HepG2 (cell line): ENCODE data around the gene PIGX. TPM values are rescaled to one million over a fixed set of nuclear protein-coding genes. Genes with fewer than 3 reads are reported as not detected.

Experiments used
- ATAC-seq: fragments of 200-7000 bp; cut with Tn5 transposase; 3 replicates; pipeline ENCODE4 v1.9.1; 2020; ENCODE audit warnings: mild to moderate bottlenecking, moderate library complexity
- BruUV-seq: library from RNA; stranded (reverse); fragments of 400-500 nt; replicated peaks from 2 replicates; lab custom pipeline; 2021; lab: Mats Ljungman, UMichigan
- CTCF ChIA-PET: fragments of 300-600 bp; formaldehyde crosslinking; extraction: SDS; loops from one replicate; lab custom pipeline; 2021; ENCODE audit warnings: low total read pairs, inconsistent platforms, low intra/inter-chr PET ratio; lab: Yijun Ruan, JAX
- POLR2A ChIA-PET: fragments of 350-600 bp; sonication (Branson Sonifier 250); formaldehyde crosslinking; loops from one replicate; lab custom pipeline; 2020; ENCODE audit warnings: antibody characterized with exemption, inconsistent platforms; lab: Yijun Ruan, JAX
- DNase-seq: peaks from one replicate; pipeline ENCODE4 v3.0.0-alpha.2; 2015; ENCODE audit warnings: low spot score
- FAIRE-seq: peaks from 3 replicates; lab custom pipeline; 2011; peaks lifted over from hg19 to GRCh38; lab: Jason Lieb, UNC
- H2AFZ ChIP-seq: one replicate; pipeline ENCODE4 v1.6.1; 2011; ENCODE audit warnings: low read length, inconsistent platforms
- H3K27ac ChIP-seq: fragments of 300-600 bp; 3 replicates; pipeline ENCODE4 v1.8.0; 2011; ENCODE audit warnings: mixed run types, mild to moderate bottlenecking, mixed read lengths, low read length, inconsistent platforms; ENCODE audit not compliant: insufficient read depth; ENCODE audit errors: extremely low read length
- H3K27me3 ChIP-seq, 2 experiments: fragments of 200-600 bp in 1 of 2; 2 replicates in 1 of 2; 3 replicates in 1 of 2; pipeline versions ENCODE4 v1.6.0 to v1.8.0; 2011; ENCODE audit warnings: low read length in 2 of 2, mild to moderate bottlenecking in 2 of 2, moderate library complexity in 2 of 2, inconsistent platforms in 1 of 2; ENCODE audit not compliant: insufficient read depth in 2 of 2, control insufficient read depth in 1 of 2
- H3K36me3 ChIP-seq, 2 experiments: fragments of 200-600 bp in 1 of 2; replicated peaks in 1 of 2; 2 replicates in 1 of 2; 3 replicates in 1 of 2; pipeline versions ENCODE4 v1.5.1 to v1.8.0; 2011; ENCODE audit warnings: low read length in 2 of 2, inconsistent platforms in 1 of 2; ENCODE audit not compliant: insufficient read depth in 2 of 2, control insufficient read depth in 1 of 2
- H3K4me1 ChIP-seq: 2 replicates; pipeline ENCODE4 v1.5.1; 2012; ENCODE audit warnings: low read length, inconsistent platforms; ENCODE audit not compliant: insufficient read depth
- H3K4me2 ChIP-seq: 2 replicates; pipeline ENCODE4 v1.6.0; 2011; ENCODE audit warnings: low read depth, low read length, inconsistent platforms
- H3K4me3 ChIP-seq, 3 experiments: fragments of 200-600 bp in 1 of 3; sonication (generic), shearing (Covaris generic) in 1 of 3; replicated peaks in 1 of 3; 2 replicates each; pipeline ENCODE4 v1.5.1; 2011 to 2016; ENCODE audit warnings: low read length in 3 of 3, inconsistent platforms in 2 of 3, low read depth in 2 of 3, mild to moderate bottlenecking in 2 of 3, control low read depth in 1 of 3, mixed read lengths in 1 of 3; ENCODE audit not compliant: insufficient read depth in 1 of 3
- H3K79me2 ChIP-seq: one replicate; pipeline ENCODE4 v1.6.1; 2011; ENCODE audit warnings: low read length, inconsistent platforms; ENCODE audit not compliant: insufficient read depth
- H3K9ac ChIP-seq: 2 replicates; pipeline ENCODE4 v1.6.0; 2011; ENCODE audit warnings: mild to moderate bottlenecking, low read depth, low read length, inconsistent platforms; ENCODE audit not compliant: insufficient read depth
- H3K9me3 ChIP-seq: 2 replicates; pipeline ENCODE4 v1.5.1; 2012; ENCODE audit warnings: mild to moderate bottlenecking, low read length
- H4K20me1 ChIP-seq: 2 replicates; pipeline ENCODE4 v1.6.0; 2011; ENCODE audit warnings: inconsistent platforms, mild to moderate bottlenecking, low read length, moderate library complexity; ENCODE audit not compliant: insufficient read depth
- GATAD1 ChIP-seq: IDR thresholded peaks from 2 replicates; pipeline ENCODE4 v1.6.1; 2016; ENCODE audit warnings: missing genetic modification reagents, missing compliant biosample characterization
- KIAA2018 ChIP-seq: sonication (generic); formaldehyde crosslinking; IDR thresholded peaks from 2 replicates; pipeline ENCODE4 v1.5.0; 2020; ENCODE audit warnings: mild to moderate bottlenecking, missing genetic modification reagents, borderline replicate concordance
- LBX2 ChIP-seq: sonication (generic); formaldehyde crosslinking; IDR thresholded peaks from 2 replicates; pipeline ENCODE4 v1.5.0; 2020; ENCODE audit warnings: missing genetic modification reagents, mild to moderate bottlenecking, borderline replicate concordance
- MIER2 ChIP-seq: IDR thresholded peaks from 2 replicates; pipeline ENCODE4 v1.6.1; 2016; ENCODE audit warnings: missing biosample characterization, missing genetic modification reagents
- MXD1 ChIP-seq: sonication (generic); formaldehyde crosslinking; IDR thresholded peaks from 2 replicates; pipeline ENCODE4 v1.4.0; 2020; ENCODE audit warnings: mild to moderate bottlenecking, missing genetic modification reagents
- SIN3B ChIP-seq: fragments of 150-350 bp; IDR thresholded peaks from 2 replicates; pipeline ENCODE4 v1.6.1; 2014; ENCODE audit warnings: low read length
- TARDBP ChIP-seq: sonication (generic); formaldehyde crosslinking; IDR thresholded peaks from 2 replicates; pipeline ENCODE4 v1.8.0; 2022; ENCODE audit warnings: mild to moderate bottlenecking, missing genetic modification reagents
- ZBTB8A ChIP-seq: sonication (generic); formaldehyde crosslinking; IDR thresholded peaks from 2 replicates; pipeline ENCODE4 v1.4.0; 2020; ENCODE audit warnings: mild to moderate bottlenecking, low read depth, missing genetic modification reagents, borderline replicate concordance
- ZFP36 ChIP-seq: fragments of 150-350 bp; IDR thresholded peaks from 2 replicates; pipeline ENCODE4 v1.6.1; 2018; ENCODE audit warnings: borderline replicate concordance, low read length, low read depth; ENCODE audit not compliant: partially characterized antibody
- ZNF230 ChIP-seq: sonication (generic); formaldehyde crosslinking; IDR thresholded peaks from 2 replicates; pipeline ENCODE4 v1.4.0; 2020; ENCODE audit warnings: mild to moderate bottlenecking, missing genetic modification reagents
- ZNF343 ChIP-seq: sonication (generic); formaldehyde crosslinking; IDR thresholded peaks from 2 replicates; pipeline ENCODE4 v1.4.0; 2020; ENCODE audit warnings: mild to moderate bottlenecking, missing genetic modification reagents
- ZNF460 ChIP-seq: sonication (generic); formaldehyde crosslinking; IDR thresholded peaks from 2 replicates; pipeline ENCODE4 v1.5.1; 2020; ENCODE audit warnings: missing genetic modification reagents, mild to moderate bottlenecking, borderline replicate concordance
- WGBS: methylation state at CpG from one replicate; pipeline ENCODE4 v1.1.6; 2017; ENCODE audit warnings: low lambda C conversion rate; 5-methylcytosine and 5-hydroxymethylcytosine counted together
- in situ Hi-C: cut with HindIII; loops from 2 replicates; pipeline ENCODE4 v1.10.0; 2017; ENCODE audit warnings: low pct_unique_long_range_greater_than_20kb; ENCODE audit not compliant: extremely low pct_ligation_motif_present
- intact Hi-C: fragments of 100-400 bp; cut with micrococcal nuclease; formaldehyde crosslinking; loops from one replicate; pipeline ENCODE4 v1.10.0; 2022; ENCODE audit not compliant: unreplicated experiment
- polyA plus RNA-seq, 8 experiments: library from polyadenylated mRNA; depleted of rRNA in 3 of 8; stranded (reverse) in 7 of 8; unstranded in 1 of 8; fragments of >200 nt; fragmentation: Illumina TruSeq in 4 of 8; extraction: Trizol in 4 of 8; gene quantifications; 2 replicates each; pipeline versions ENCODE4 v1.2.1 to v1.2.3, GENCODE V29; 2011 to 2016; ENCODE audit warnings: low read depth in 4 of 8, missing spikeins in 1 of 8, mixed read lengths in 1 of 8; ENCODE audit not compliant: insufficient read depth in 1 of 8
- total RNA-seq, 5 experiments: library from RNA; depleted of rRNA; stranded (reverse); fragments of >200 nt; fragmentation: Illumina TruSeq; extraction: Trizol; gene quantifications; 2 replicates each; pipeline ENCODE4 v1.2.3, GENCODE V29; 2016; ENCODE audit warnings: low read depth in 1 of 5

Gene PIGX
- total and polyA plus RNA-seq, 2 of the 13 experiments (the other 11 are each of a cell fraction or from before 2014, with no cell fraction given), result 13.2 to 21.3 TPM

- Histone ChIP-seq H3K4me1 (peaks cover 3% of the 10 kb centered on the region; the same call in 1 of the 2 replicates), H4K20me1 (no peaks in the 10 kb centered on the region), H3K4me3 (no peak overlapping the region), H3K9ac (no peak overlapping the region), H3K27ac (no peak overlapping the region), H3K9me3 (no peaks in the 10 kb centered on the region), H3K4me2 (no peak overlapping the region), H3K36me3 (no peaks in the 10 kb centered on the region), H3K27me3 (peaks cover 0 to 20% of the 10 kb centered on the region in 2 experiments; a peak in 2 of 5 replicates), H3K79me2 (no peaks in the 10 kb centered on the region), H2AFZ (no peak overlapping the region)
- ChIA-PET POLR2A (no interaction called here), CTCF (no interaction called here)
- ATAC-seq (no peak), DNase-seq (no peak), FAIRE-seq (no peak)
- intact Hi-C loops (no loop called here), in situ Hi-C loops (loop anchor here (5.0 to 10.0 kb wide), 2 partner anchors 83 to 155 kb away; no protein-coding TSS in a partner anchor)
- 68% methylated on average over 17 of the region's 17 CpGs for WGBS
- BruUV-seq, result no TSS peak
- TF ChIP-seq ZNF230 (no peak), ZFP36 (no peak), LBX2 (CRISPR knock-in tag) (no peak), ZBTB8A (no peak), SIN3B (no peak), ZNF460 (CRISPR knock-in tag) (no peak), ZNF343 (no peak), GATAD1 (CRISPR knock-in tag) (no peak), MXD1 (CRISPR knock-in tag) (no peak), TARDBP (CRISPR knock-in tag) (no peak), MIER2 (no peak), KIAA2018 (CRISPR knock-in tag) (no peak)
Measured at GRCh38 chr3:196689941-196690660, 22.1 kb upstream of the PIGX start.
